Esophagus squamous epithelium (tissue), 4 donors: ENCODE results near the gene HLA-E.
"Not testable (repeated sequence)": the region's sequence is repeated elsewhere in the genome, so short reads cannot be mapped to it uniquely, and the experiment has no call there.

Source experiments
- POLR2A ChIP-seq, 4 donors: fragments of 450-650 bp; IDR thresholded peaks; one replicate each; pipeline ENCODE4 v1.6.1; 2017; ENCODE audit warnings: antibody characterized with exemption in 4 of 4, mild to moderate bottlenecking in 4 of 4, moderate library complexity in 3 of 4
- TF ChIP-seq, protein P1 (sequence below), 6 experiments: fragments of 450-650 bp in 4 of 6; fragments of 200-600 bp in 2 of 6; sonication (generic) in 2 of 6; IDR thresholded peaks; one replicate each; pipeline ENCODE4 v1.5.1; 2016 to 2019; ENCODE audit warnings: antibody characterized with exemption in 6 of 6, mild to moderate bottlenecking in 4 of 6, moderate library complexity in 4 of 6

DNA sequence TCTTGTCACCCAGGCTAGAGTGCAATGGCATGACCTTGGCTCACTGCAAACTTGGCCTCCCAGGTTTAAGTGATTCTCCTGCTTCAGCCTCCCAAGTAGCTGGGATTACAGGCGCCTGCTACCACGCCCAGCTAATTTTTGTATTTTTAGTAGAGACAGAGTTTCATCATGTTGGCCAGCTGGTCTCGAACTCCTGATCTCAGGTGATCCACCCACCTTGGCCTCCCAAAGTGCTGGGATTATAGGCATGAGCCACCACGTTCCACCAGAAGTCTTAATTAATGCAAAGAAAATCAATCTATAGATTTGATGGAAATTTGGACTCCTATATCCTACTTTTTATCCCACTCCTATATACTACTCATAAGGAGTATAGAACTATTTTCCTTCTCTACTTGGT lies 5.8 kb downstream of the HLA-E start:
- TF ChIP-seq, protein P1, sequence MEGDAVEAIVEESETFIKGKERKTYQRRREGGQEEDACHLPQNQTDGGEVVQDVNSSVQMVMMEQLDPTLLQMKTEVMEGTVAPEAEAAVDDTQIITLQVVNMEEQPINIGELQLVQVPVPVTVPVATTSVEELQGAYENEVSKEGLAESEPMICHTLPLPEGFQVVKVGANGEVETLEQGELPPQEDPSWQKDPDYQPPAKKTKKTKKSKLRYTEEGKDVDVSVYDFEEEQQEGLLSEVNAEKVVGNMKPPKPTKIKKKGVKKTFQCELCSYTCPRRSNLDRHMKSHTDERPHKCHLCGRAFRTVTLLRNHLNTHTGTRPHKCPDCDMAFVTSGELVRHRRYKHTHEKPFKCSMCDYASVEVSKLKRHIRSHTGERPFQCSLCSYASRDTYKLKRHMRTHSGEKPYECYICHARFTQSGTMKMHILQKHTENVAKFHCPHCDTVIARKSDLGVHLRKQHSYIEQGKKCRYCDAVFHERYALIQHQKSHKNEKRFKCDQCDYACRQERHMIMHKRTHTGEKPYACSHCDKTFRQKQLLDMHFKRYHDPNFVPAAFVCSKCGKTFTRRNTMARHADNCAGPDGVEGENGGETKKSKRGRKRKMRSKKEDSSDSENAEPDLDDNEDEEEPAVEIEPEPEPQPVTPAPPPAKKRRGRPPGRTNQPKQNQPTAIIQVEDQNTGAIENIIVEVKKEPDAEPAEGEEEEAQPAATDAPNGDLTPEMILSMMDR (IDR thresholded peaks at IDR 0.05), result not testable (repeated sequence)
- TF ChIP-seq POLR2A (IDR thresholded peaks at IDR 0.05), result not testable (repeated sequence)
